ENCODE measurements around the gene BCL7A.

The BCL7A gene

GRCh38 chr12:122076743-122077495, 55.2 kb downstream of the BCL7A start:
- peak overlapping the region; percentile 73 for H3K27ac ChIP-seq
- TF ChIP-seq ZFX (IDR thresholded peaks at IDR 0.05; ENCODE audit: borderline replicate concordance), result no peak
- TF ChIP-seq, protein P1, sequence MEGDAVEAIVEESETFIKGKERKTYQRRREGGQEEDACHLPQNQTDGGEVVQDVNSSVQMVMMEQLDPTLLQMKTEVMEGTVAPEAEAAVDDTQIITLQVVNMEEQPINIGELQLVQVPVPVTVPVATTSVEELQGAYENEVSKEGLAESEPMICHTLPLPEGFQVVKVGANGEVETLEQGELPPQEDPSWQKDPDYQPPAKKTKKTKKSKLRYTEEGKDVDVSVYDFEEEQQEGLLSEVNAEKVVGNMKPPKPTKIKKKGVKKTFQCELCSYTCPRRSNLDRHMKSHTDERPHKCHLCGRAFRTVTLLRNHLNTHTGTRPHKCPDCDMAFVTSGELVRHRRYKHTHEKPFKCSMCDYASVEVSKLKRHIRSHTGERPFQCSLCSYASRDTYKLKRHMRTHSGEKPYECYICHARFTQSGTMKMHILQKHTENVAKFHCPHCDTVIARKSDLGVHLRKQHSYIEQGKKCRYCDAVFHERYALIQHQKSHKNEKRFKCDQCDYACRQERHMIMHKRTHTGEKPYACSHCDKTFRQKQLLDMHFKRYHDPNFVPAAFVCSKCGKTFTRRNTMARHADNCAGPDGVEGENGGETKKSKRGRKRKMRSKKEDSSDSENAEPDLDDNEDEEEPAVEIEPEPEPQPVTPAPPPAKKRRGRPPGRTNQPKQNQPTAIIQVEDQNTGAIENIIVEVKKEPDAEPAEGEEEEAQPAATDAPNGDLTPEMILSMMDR (IDR thresholded peaks at IDR 0.05), result no peak

- TF ChIP-seq, protein P1 (IDR thresholded peaks at IDR 0.05), result 0 out of 2 replicates have a peak, but pooled peaks have one; percentile 7
- no peak for TF ChIP-seq ZFX (IDR thresholded peaks at IDR 0.05; ENCODE audit: borderline replicate concordance)
- peak within 1 kb of the TSS; percentile 73 for H3K27ac ChIP-seq
These were observed 56.7 kb downstream of the BCL7A start, which contains the start of gene MLXIP for GRCh38 chr12:122078141-122079032. Gene MLXIP, plus strand, starts transcription at chr12:122078756. Its CDS starts 98 bp downstream, at chr12:122078854.

DNA sequence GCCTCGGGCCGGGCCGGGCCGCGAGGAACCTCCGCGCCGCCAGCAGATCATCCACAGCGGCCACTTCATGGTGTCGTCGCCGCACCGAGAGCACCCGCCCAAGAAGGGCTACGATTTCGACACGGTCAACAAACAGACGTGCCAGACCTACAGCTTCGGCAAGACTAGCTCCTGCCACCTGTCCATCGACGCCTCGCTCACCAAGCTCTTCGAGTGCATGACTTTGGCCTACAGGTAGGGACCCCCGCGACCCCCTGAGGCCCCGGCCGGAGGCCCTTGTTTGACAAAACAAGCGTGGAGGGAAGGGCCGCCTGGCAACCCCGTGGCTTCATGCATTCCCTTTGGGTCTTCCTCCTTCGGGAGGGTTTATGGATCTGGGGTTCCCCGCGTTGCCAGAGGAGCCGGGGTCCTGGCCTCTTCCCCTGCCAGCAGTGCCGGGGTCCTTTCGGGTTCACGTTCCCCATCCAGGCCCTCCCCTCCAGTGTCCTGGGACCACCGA, 57.4 kb downstream of the BCL7A start:
- H3K27ac ChIP-seq, result peak overlapping the region; percentile 73
- TF ChIP-seq ZFX (IDR thresholded peaks at IDR 0.05; ENCODE audit: borderline replicate concordance), result no peak
- TF ChIP-seq, protein P1 (IDR thresholded peaks at IDR 0.05), result no peak

DNA sequence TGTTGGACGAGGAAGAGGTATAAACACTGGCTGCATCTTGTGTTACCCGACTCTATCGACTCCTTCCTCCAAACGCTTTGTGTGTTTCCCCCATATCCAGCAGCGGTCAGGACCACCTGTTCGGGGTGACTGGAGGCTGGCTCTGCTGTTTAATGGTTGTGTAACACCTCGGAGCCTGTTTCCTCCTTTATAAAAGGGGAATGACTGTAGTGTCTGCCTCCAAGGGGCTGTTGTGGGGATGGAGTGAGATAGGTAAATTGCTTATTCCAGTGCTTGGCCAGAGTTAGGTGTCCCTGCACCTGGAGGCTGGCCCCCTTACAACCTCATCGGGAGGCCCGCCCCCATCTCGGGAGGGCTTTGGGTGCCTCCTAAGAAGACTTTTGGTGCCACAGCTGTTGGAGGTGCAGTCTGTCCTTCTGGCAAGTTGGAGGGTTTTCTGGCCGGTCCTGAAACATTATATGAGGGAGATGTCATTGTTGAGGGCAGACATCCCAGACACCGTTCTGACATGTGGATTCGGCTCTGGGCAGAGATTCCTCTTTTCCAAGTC, 57.9 kb downstream of the BCL7A start:
- peak overlapping the region; percentile 73 for H3K27ac ChIP-seq
- TF ChIP-seq ZFX (IDR thresholded peaks at IDR 0.05; ENCODE audit: borderline replicate concordance), result no peak
- TF ChIP-seq, protein P1 (IDR thresholded peaks at IDR 0.05), result no peak

DNA sequence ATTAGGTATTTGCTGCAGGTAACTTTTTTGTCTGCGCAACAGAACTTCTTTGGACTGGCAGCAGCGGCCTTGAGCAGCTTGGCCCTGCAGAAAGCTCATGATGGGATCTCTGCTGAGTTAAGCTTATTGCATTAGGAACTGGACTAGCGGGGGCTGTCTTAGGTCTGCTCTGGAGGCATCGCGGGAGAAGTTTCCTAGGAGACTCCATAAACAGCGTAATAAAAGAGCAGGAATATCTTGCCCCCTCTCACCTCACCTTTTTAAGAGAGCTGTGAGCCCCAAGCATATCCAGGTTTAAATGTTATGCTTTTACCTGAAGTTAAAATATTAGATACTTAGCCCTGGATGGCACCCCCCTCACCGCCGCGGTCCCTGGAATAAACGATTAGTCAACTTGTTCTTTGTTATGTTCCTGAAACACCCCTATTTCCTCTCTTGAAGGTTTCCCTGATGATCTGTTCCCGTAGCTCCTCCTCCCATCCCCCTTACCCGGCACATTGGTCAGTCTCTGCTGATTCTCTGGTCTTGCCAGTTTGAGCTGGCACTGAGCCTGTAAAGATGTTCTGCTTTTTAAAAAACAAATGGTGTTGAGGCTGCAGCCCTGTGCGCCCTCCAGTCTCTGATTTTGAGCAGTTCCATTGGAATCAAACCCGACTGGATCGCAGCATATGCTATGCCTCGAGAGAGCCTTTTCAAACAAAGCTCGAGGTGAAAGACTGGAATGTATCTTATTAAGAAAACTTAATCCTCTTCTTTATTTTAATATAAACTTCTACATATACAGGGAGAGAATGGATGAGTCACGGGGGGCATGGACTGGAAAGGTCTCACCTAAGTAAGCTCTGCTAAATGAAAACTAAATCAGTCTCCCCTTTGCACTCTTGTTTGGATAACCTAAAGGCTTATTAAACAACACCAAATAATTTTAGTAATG, 58.7 kb downstream of the BCL7A start:
- no peak for TF ChIP-seq ZFX (IDR thresholded peaks at IDR 0.05; ENCODE audit: borderline replicate concordance)
- TF ChIP-seq, protein P1 (IDR thresholded peaks at IDR 0.05), result no peak
- peak overlapping the region; percentile 25; the same call in 1 of the 2 replicates for H3K27ac ChIP-seq

GRCh38 chr12:122081083-122081696, 59.5 kb downstream of the BCL7A start:
- H3K27ac ChIP-seq, result no peak overlapping the region
- no peak for TF ChIP-seq ZFX (IDR thresholded peaks at IDR 0.05; ENCODE audit: borderline replicate concordance)
- TF ChIP-seq, protein P1 (IDR thresholded peaks at IDR 0.05), result no peak
